HG03342 (cell line): Measurements from ENCODE around the gene USP22.
"Not testable (repeated sequence)": the region's sequence is repeated elsewhere in the genome, so short reads cannot be mapped to it uniquely, and the experiment has no call there.

Experiments used
- ATAC-seq: cut with Tn5 transposase; IDR thresholded peaks from one replicate; pipeline ENCODE4 v1.9.1; 2021; ENCODE audit warnings: mild to moderate bottlenecking, moderate library complexity; ENCODE audit not compliant: unreplicated experiment

The USP22 gene

DNA sequence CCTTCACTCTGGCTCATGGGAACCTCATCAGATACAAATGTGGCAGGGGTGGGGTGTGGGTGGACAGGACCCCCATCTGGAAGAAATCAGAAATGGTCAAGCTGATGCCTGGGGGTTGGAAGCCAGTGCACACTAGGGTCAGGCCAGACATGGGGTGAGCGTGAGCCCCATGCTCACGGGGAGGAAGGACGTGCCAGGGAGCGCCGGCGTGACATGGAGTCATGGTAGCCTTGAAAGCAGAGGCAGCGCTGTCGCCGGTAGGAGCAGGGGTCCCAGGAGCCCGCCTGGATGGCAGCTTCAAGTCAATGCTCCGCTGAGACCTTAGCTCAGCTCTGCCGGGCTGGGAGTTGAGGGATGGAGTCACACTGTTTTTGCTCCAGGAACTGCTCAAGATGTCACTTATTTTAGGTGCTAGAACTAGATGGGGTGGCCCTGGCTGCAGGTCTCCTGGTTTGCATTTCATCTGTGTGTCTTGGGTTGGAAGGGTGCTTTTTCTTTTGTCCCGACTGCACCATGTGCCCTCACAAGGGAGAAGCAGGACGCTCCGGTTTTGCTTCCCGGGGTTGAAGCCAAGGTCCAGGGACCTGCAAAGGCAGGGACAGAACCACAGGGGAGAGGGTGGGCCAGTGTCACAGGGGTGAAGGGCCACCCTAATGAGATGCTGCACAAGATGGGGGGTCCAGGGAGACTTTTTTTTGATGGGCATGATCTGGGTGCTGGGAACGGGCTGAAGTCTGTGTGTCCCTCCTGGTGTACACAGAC is 51.4 kb downstream of the USP22 start:
- no peak for ATAC-seq

DNA sequence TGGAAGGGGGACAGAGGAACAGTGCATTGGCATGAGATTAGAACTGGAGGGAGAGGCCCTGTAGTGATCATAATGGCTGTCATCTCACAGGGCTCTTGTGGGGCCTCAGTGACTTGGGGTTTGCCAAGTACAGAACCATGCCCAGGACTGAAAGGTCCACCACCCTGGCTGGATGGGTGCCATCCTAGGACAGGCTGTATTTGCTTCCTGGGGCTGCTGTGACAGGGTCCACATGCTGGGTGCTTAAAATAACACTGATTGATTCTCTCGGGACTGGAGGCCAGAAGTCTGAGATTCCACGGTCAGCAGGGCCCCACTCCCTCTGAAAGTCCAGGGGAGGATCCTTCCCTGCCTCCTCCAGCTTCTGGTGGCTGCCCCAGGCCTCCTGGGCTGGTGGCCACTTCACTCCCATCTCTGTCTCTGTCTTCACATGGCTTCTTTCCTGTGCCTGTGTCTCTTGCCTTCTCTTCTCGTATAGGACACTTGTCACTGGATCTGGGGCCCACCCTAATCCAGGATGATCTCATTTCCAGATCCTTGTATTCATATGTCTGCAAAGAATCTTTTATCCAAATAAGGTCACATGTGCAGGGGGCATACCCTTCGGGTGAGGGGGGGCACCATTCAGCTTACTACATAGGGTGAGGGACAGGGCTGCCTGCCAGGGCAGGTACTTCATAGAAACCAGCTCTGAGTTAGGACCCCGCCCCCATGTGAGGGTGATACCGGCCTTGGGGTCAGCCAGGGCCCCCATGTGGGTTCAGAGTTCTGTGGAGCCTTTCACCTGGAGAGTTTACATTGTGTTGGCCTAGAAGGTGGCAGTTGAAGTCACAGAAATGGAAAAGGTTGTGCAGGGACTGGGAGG is 52.6 kb downstream of the USP22 start:
- ATAC-seq: no peak

DNA sequence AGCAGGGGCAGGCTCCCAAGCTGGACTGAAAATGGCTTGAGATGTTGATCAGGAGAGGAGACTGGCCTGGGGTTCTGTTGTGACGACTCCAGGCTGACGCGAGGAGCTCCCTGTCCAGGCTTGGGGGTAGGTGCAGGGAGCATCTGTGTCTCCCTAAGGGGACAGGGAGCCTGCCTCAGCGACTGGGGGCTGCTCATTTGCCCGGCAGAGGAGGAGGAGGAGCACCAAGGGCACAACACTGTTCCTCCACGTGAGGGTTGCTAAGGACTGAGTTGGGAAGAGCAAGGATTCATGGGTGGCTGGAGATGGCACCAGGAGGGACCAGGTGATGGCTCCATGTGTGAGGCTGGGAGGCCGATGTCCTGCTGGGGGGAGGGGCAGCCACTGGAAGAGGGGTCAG is 53.3 kb downstream of the USP22 start:
- no peak for ATAC-seq

DNA sequence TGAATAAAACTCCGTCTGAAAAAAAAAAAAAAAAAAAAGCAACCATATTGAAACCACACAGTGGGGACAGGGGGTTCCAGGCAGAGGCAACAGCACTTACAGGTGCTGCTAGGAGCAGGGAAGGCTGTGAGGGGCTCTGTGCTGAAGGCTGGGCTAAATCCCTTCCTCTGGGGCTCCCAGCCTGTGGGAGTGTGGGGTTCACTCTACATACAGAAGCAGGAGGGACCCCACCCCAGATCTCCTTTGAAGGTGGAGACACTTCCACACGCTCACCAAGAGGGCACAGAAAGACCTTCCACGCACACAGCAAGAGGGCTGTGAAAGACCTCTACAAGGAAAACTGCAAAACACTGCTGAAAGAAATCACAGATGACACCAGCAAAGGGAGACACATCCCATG is 53.9 kb downstream of the USP22 start:
- no peak for ATAC-seq

DNA sequence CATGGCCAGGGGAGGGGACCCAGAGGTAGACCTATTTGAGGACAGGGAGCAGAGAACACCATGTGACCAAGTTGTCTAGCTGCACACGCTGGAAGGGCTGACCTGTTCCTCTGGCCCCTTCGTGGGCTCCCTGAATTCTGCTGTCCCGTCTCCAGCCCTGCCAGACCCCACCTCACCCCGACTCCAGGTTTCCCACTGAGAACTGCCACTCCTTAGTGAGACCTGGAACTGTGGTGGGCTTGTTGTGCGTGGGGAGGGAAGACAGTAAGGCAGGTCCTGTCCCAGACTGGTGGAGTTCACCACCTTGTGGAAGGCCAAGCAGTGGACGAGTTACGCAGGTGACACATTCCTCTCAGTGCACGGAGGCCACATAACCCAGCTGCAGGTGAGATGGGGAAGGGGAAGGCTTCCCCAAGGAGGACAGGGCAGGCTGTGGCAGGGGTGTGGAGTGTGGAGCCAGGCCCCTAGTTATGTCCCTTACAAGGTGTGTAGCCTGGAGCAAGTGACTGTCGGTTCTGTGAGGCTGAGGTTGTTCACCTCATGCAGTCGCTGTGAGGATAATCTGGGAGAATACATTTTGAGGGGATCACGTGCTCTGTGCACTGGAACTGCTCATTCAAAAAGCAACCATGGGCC is 54.7 kb downstream of the USP22 start:
- ATAC-seq: no peak

DNA sequence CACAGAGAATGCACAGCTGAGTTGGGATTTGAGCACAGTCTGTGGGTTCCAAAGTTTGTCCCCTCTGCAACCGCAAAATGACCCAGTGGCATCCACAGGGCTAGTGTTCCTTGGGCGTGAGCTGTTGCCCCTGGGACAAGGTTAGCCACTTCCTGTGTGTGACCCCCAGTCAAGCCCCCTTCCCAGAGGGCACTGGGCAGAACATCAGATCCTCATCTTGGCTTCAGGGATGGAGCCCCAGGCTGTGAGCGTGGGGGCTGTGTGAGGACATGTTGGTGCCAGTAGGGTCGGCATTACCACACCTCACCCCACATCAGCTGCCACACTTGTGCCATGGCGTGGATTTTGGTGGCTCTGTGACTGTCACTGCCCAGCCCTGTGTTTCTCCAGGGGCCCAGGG is 55.3 kb downstream of the USP22 start:
- no peak for ATAC-seq

DNA sequence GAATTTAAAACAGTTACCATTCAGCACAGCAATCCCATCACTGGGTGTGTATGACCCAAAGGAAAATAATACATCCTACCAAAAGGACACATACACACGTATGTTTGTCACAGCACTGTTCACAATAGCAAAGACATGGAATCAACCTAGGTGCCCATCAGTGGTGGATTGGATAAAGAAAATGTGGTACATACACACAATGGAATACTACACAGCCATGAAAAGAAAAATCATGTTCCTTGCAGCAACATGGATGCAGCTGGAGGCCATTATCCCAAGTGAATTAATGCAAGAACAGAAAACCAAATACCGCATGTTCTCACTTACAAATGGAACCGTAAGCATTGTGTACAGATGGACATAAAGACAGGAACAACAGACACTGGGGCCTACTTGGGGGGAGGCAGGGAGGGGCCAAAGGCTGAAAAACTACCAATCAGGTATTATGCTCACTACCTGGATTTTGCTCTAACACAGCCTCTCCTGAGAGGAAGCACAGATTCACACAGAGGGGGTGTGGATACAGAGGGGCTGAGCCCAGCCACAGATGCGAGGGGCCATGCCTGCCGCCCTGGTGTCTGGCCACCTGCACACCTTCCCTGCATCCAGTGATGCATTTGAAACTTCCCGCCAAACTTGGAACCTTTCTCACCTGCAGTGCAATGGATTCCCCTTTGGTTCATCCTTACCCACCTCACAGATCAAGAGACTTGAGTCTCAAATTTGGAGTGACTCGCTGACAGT is 55.9 kb downstream of the USP22 start:
- ATAC-seq: no peak

DNA sequence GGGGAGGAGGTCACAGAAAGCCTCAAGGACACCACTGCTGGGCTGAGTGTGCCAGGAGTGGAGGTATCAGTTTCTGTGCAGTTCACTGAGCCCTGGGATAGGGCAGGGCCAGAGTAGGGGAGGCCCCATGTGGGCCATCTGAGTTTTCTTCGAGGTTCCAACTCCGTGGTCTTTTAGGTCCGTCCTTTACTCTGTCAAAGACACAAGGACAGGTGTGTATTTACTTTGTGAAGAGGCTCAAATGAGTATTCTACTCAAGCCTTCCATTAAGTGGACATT is 59.5 kb downstream of the USP22 start:
- no peak for ATAC-seq

DNA sequence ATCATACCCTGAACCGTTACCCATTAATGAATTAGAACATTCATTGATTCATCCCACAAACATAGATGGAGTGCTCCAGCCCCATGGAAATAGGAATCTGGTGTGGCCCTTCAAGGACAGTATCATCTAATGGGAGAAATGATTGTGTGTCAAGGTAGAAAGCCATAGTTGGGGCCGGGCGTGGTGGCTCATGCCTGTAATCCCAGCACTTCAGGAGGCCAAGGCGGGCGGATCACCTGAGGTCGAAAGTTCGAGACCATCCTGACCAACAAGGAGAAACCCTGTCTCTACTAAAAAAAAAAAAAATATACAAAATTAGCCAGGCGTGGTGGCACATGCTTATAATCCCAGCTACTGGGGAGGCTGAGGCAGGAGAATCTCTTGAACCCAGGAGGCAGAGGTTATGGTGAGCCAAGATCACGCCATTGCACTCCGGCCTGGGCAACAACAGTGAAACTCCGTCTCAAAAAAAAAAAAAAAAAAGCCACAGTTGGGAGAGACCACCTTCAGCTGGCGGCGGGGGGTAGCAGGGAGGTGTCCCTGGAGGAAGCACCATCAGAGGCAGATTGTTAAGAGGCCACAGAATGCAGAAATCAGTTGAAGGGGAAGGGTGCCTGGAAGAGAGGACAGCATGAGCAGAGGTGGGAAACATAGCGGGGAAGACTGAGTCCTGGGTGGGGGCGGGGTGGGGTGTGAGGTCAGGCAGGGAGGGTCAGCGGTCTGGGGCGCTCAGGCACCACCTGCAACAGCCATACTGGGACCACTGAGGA is 60.0 kb downstream of the USP22 start:
- ATAC-seq: no peak

DNA sequence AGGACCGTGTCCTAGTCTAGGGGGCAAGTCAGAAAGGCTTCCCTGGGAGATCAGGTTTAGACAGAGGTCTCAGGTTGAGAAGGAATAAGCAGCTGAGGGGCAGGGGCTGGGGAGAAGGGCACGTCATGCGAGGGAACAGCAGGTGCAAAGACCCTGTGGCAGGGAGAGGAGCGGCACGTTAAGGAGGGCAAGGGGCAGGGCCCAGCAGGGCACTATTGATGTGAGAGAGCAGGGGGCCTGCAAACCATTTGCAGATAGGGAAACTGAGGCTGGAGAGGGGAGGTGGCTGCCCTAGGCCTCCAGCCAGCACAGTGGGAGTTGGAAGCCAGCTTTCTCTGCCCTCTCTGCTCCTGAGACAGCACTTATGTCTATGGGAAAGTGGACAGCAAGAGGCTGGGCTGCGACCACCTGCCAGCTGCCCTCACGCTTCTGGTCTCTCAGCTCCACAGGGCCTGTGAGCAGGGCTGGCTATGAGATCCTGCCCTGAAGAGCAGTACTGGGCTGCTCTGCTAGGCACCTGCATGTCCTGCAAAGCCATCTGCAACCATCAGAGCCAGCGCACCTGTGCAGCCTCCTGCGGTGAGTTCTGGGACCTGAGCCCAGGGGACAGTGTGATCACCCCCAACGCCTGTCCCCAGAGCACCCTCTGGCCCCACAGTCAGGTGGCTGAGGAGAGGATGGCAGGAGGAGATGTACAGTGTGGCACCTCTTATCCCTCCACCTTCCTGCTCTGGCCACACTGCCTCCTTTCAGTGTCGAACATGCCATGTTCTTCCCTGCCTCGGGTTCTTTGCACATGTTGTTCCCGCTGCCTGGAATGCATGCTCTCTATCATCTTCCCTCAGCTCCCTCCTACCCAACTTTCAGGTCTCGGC is 61.5 kb downstream of the USP22 start:
- no peak for ATAC-seq

DNA sequence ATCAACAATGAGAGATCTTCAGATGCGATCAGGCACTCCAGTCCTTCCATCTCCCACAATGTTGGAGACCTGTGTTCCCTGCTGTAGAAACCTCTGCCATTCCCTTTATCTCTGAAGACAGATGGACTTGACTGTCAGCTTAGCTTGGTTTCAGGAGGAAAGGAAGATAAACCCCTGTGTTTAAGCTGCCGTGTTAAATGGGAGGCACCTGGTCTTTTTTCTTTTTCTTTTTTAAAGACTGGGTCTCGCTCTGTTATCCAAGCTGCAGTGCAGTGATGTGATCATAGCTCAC is 63.1 kb downstream of the USP22 start:
- no peak for ATAC-seq

DNA sequence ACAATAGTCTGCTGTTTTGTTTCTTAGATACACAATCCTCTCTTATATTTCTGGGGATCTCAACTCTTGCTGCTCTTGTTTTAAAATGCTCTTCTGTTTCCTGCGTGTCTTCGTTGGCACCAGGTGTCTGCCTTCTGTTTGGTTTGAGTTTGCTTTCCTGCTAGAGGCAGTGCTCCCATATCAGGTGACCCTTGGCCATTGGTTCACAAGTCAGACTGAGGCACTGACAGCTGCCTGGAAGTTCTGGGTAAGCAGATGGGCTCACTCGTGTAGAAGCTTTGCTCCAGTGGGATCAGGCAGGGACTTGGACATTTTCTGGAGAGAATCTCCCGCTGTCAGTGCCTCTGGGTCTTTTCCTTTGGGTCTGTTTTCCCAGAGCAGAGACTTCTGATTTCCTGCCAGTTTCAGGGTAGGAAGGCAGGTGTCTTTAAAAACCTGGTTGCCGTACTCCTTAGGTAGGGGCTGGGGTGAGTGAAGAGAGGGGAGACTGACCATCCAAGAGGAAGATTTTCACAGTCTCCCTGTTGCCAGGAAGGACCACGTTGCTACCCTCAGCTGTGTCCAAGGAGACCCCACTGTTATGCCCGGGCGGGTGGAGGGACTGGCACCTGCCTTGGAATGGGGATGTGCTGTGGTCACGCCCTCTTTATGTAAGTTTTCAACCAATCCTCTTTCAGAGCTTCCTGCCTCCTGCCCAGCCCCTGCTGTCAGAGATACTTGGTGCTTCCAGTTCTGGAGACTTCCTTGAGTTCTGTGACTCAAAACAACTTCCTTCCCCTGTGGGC is 63.6 kb downstream of the USP22 start:
- not testable (repeated sequence) for ATAC-seq

DNA sequence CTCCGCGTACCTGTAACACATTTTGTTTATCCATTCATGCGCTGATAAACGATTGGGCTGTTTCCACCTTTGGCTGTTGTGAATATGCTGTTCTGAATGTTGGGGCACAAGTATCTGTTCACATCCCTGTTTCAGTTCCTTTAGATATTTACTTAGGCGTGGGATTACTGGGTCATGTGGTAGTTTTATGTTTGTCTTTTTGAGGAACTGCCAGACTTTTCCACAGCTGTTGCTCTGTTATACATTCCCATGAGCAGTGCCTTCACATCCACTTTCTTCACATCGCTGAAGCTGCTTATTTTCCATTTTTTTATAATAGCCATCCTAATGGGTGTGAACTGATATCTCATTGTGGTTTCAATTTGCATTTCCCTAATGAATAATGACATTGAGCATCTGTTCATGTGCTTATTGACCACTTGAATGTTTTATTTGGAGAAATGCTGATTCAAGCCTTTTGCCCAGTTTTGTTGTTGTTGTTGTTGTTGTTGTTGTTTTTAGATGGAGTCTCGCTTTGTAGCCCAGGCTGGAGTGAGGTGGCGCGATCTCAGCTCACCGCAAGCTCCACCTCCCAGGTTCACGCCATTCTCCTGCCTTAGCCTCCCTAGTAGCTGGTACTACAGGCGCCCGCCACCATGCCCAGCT is 65.1 kb downstream of the USP22 start:
- not testable (repeated sequence) for ATAC-seq

DNA sequence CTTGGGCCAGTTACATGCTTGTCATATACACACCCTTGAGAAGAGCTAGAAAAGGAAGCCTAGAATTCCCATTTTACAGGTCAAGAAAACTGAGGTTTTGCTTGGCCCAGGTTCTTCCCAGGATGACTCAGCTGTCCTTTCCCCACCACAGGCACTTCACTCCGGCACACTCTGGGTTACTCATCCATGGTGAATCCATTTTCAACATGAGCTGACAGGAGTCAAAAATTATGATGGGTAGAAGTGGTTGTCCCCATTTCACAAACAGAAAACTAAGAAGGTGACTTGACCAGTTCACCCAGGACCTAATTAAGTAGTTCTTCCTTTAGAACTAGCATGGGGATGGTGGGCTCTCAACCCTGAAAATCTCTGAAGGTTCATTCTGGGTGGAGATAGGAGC is 67.2 kb downstream of the USP22 start:
- no peak for ATAC-seq

DNA sequence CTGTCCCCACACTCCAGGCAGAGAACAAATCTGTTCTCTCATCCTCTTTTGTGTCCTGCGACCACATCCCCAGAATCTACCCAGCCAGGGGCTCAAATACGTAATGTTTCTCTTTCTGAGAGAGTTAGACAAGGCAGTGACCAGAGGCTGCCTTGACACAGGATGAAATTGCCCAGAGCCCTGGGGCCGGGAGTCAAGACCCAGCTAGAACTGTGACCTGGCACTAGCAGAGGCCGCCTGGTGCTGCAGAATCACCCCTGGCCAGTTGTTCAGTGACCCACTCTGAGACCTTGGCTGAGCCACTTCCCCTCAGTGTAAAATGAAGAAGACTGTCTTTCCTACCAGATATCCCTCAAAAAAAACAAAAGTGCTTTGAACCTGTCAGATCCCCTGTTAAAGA is 72.5 kb downstream of the USP22 start:
- no peak for ATAC-seq

DNA sequence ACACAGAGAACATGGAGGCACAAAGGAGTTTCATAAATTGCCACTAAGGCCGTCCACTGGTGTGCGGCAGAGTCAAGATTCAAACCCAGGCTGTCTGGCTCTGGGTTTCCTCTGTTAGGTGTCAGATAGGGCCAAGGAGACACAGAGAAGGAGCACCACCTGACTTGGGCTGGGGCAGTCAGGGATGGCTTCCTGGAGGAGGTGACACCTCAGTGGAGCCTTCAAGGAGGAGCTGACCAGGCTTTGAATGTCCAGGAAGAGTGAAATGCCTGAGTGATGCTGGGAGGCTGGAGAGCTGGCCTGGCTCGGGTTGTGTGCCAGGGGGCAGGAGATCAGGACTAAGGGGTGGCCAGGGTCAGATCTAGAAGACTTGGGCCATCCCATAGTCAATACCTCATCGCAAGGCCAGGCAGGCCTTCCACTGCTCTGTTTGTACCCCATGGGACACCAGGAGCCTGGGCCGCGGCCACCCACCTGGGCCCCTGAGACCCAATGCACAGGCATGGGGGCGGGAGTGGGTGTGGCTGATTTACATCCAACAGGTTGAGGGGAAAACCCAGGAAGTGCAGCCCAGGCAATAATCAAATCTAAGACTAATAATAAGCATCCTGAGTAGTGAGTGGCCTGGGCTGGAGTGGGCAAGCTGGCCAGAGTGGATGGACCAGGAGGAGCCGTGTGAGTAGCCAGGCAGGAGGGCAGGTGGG is 73.7 kb downstream of the USP22 start:
- no peak for ATAC-seq

DNA sequence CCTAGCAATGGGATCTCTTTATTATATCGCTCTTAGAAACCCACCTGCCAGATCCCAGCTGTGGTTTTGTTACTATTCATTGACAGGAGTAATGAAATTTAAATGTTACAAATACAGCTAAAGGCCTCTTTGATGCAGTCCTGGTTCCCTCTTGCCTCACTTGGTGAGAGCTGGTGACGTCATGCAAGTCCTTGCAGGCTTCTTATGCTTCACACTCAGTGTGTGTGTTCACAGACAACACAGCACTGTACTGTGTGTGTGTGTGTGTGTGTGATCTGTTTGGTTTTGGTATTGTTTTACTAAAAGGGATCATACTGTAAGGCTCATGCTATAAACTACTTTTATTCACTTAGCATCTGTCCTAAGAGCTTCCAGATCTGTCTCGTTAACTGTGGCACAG is 75.0 kb downstream of the USP22 start:
- ATAC-seq: no peak

DNA sequence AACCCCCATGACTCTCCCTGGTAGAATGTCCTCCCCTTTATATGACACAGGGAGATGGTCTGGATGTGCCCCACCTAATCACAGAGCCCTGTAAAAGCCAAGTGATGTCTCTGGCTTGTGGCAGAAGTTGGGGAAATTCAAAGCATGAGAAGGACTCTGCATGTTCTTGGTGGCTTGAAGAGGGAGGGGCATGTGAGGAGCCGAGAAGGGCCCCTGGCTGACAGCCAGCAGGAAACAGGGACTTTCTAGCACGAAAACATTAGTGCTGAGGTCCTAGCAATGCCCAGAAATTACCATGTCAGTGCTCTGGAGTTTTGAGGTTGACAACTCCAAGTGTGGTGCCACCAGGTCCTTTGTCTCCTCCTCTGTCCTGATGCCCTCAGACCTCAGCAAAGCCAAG is 75.9 kb downstream of the USP22 start:
- no peak for ATAC-seq
